ENCODE results near the gene MSN. TPM values are rescaled to one million over a fixed set of nuclear protein-coding genes. Genes with fewer than 3 reads are reported as not detected.
A peak's percentile ranks its signal among the peaks of the same experiment; 100 is the strongest.

MSN gene
- total RNA-seq, 1 donor from 2014 or later = 384 TPM

- Mint-ChIP-seq H3K27me3 (ENCODE audit: low read depth) (no peaks in the 10 kb centered on the region), H3K27ac (ENCODE audit: unreplicated experiment) (peak overlapping the region; percentile 81), H3K4me1 (ENCODE audit: low read depth) (peaks cover 87% of the 10 kb centered on the region), H3K36me3 (ENCODE audit: low read depth) (peaks cover 4% of the 10 kb centered on the region), H3K9me3 (ENCODE audit: low read depth) (peaks cover 16% of the 10 kb centered on the region), H3K4me3 (ENCODE audit: unreplicated experiment) (peak overlapping the region; percentile 24)
- no peak for TF ChIP-seq CTCF (IDR thresholded peaks at IDR 0.05)
- DNase-seq (ENCODE audit: low spot score) = no peak
Observed at GRCh38 chrX:65674204-65674893, 6.9 kb downstream of the MSN start.

- H3K27ac Mint-ChIP-seq (ENCODE audit: unreplicated experiment) = peak overlapping the region; percentile 97
- H3K27me3 Mint-ChIP-seq (ENCODE audit: low read depth) = no peaks in the 10 kb centered on the region
- H3K4me1 Mint-ChIP-seq (ENCODE audit: low read depth) = peaks cover 69% of the 10 kb centered on the region
- H3K9me3 Mint-ChIP-seq (ENCODE audit: low read depth) = peaks cover 22% of the 10 kb centered on the region
- no peak for TF ChIP-seq CTCF (IDR thresholded peaks at IDR 0.05)
- peaks cover 7% of the 10 kb centered on the region for H3K36me3 Mint-ChIP-seq (ENCODE audit: low read depth)
- no peak for DNase-seq (ENCODE audit: low spot score)
- peak overlapping the region; percentile 41 for H3K4me3 Mint-ChIP-seq (ENCODE audit: unreplicated experiment)
Observed at GRCh38 chrX:65677954-65678469, 10.6 kb downstream of the MSN start.

- Mint-ChIP-seq H3K27me3 (ENCODE audit: low read depth) (no peaks in the 10 kb centered on the region), H3K36me3 (ENCODE audit: low read depth) (peaks cover 4% of the 10 kb centered on the region), H3K27ac (ENCODE audit: unreplicated experiment) (peak overlapping the region; percentile 97), H3K4me1 (ENCODE audit: low read depth) (peaks cover 69% of the 10 kb centered on the region), H3K9me3 (ENCODE audit: low read depth) (peaks cover 22% of the 10 kb centered on the region), H3K4me3 (ENCODE audit: unreplicated experiment) (no peak overlapping the region)
- no peak for DNase-seq (ENCODE audit: low spot score)
- no peak for TF ChIP-seq CTCF (IDR thresholded peaks at IDR 0.05)
Observed at GRCh38 chrX:65679071-65679540, 11.7 kb downstream of the MSN start.

- H3K27me3 Mint-ChIP-seq (ENCODE audit: low read depth) = no peaks in the 10 kb centered on the region
- no peak overlapping the region for H3K4me3 Mint-ChIP-seq (ENCODE audit: unreplicated experiment)
- DNase-seq (ENCODE audit: low spot score) = no peak
- no peak for TF ChIP-seq CTCF (IDR thresholded peaks at IDR 0.05)
- H3K36me3 Mint-ChIP-seq (ENCODE audit: low read depth) = peaks cover 4% of the 10 kb centered on the region
- peaks cover 63% of the 10 kb centered on the region for H3K4me1 Mint-ChIP-seq (ENCODE audit: low read depth)
- H3K9me3 Mint-ChIP-seq (ENCODE audit: low read depth) = peaks cover 13% of the 10 kb centered on the region
- no peak overlapping the region for H3K27ac Mint-ChIP-seq (ENCODE audit: unreplicated experiment)
Observed at GRCh38 chrX:65681810-65682209, 14.4 kb downstream of the MSN start.

- H3K9me3 Mint-ChIP-seq (ENCODE audit: low read depth) = peaks cover 8% of the 10 kb centered on the region
- H3K27ac Mint-ChIP-seq (ENCODE audit: unreplicated experiment) = peak overlapping the region; percentile 36
- TF ChIP-seq CTCF (IDR thresholded peaks at IDR 0.05) = no peak
- peaks cover 61% of the 10 kb centered on the region for H3K4me1 Mint-ChIP-seq (ENCODE audit: low read depth)
- H3K27me3 Mint-ChIP-seq (ENCODE audit: low read depth) = no peaks in the 10 kb centered on the region
- no peaks in the 10 kb centered on the region for H3K36me3 Mint-ChIP-seq (ENCODE audit: low read depth)
- no peak for DNase-seq (ENCODE audit: low spot score)
- H3K4me3 Mint-ChIP-seq (ENCODE audit: unreplicated experiment) = no peak overlapping the region
Observed at GRCh38 chrX:65685112-65685511, 17.7 kb downstream of the MSN start.

Measured in chondrocyte (in vitro differentiated cells).